GM21367 (cell line): ENCODE data around the gene CDH19.

Experiments used
- ATAC-seq: cut with Tn5 transposase; IDR thresholded peaks from one replicate; pipeline ENCODE4 v1.9.1; 2021; ENCODE audit not compliant: unreplicated experiment

Gene CDH19

DNA sequence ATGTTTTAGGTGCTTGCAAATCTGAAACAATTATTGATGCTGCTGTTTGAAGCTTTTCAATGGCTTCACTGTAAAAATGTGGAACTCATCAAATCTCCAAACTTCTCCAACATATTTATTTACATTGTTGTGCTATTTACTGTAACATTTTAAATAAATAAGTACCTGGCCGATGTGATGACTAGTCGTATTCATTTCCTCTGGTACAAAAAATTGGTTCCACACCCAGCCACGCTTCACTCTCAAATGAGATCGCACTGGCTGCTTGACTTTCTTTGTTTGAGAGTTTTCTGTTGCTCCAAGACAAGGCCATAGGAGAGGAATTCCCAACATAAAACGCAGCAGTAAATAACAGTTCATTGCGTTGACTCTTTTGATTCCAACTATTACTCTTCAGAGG lies 32.0 kb downstream of the CDH19 start:
- no peak for ATAC-seq

DNA sequence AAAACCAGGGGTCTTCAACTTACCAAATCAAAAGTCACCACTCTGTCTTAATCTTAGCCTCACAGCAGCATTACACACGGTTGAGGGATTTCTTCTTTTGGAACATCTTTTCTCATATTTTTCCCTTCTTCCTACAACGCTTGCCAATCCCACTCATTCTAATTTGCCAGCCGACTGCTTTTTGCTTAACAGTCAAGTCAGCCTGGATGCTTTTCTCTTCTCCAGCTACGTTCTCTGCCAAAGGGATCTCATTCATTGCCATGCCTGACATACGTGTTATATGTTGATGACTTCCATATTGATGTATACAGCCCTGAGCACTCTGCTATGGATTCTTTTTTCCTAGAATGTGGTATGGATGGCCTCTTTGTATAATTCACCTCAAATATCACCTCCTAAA lies 37.3 kb downstream of the CDH19 start:
- ATAC-seq, result no peak

DNA sequence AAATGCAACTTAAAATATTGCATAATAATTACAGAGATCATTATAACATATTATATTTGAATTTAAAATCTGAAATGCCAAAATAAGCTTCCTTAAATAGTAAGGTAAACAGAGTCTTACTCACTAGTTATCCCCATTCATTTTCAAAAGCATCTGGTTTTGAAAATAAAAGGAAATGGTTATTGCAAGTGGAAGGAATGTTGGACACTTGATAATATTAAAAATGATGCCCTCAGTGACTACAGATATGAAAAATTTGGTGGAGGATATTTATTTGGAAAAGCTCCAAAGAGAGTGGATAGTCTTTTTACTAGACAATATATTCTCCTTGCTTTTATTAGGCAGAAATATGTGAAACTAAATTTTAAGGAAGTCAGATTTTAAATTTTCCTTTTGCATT lies 39.7 kb downstream of the CDH19 start:
- no peak for ATAC-seq

DNA sequence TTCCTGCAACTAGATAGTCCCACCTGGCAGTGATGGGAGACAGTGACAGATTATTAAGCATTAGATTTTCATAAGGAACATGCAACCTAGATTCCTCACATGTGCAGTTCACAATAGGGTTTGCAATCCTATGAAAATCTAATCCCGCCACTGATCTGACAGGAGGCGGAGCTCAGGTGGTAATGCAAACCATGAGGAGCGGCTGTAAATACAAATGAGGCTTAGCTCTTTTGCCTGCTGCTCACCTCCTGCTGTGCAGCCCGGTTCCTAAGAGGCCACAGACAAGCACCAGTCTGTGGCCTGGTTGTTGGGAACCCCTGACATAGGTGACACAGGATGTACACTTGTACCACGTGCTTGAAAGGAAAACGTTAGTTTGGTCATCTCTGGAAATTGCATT lies 41.6 kb downstream of the CDH19 start:
- no peak for ATAC-seq

DNA sequence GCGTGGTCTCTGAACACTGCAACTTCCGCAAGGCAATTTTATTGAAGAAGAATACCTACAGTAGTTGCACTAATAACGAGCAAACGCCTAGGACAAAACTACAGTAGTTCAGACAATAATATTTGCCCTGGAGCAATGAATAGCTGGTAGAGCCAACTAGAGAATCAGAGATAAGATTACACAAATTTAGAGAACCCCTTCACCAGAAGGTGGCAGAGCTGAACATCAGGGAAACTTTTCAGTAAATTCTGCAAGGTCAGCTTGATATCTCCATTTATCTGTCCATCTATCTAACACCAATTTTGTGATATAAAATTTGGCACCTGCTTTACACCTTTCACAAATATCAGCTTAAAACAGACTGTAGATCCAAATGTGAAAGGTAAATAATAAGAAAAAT lies 43.8 kb downstream of the CDH19 start:
- ATAC-seq, result no peak

DNA sequence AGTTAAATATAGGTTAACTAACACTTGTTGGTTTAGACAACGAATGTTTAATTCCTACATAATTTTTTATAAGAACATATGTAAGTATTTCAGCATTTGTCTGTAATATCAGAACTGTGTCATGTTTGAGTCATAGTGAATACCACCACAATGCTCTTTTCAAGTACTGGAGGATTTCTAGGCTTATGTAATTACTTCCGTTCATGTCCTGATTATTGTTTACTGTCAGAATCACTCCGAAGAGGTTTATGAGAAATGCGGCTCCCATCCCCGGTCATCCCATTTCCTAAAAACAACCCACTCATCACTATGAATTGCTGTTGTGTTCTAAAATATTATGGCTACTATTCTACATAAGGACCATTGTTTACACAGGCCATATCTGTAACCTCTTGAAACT lies 45.1 kb downstream of the CDH19 start:
- ATAC-seq, result no peak

DNA sequence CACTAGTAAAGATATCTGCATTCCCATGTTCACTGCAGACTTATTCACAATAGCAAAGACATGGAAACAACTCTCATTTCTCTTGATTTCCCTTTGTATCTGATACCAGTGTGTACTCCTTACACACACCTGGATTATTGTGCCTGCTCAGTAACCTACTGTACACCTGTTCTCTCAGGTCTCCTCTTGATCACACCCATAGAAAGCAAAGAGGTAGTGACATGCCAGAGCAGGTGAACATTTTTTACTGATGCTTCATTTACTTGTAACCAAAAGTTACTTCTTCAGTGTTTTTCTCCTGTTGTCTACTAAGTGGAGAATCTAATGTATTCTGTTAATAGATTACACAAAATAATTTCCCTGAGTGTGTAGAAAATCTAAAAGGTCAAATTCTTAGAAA lies 46.8 kb downstream of the CDH19 start:
- no peak for ATAC-seq

DNA sequence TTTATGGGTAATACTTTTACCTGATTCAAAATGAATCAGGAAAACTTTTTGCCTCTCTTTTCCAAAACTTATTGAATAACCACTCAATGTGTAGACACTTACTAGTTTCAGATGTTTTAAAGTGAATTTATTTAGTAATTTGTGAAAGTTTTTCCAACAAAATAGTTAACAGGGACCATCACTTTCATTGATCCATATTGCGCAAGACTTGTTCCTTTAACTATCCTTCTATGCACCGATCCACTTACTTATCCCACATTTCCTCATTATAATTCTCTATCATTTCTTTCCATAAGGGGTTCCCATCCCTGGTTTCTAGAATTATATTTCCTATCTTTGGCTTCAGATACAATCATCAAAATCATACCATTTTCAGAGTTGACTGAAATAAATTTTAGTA lies 48.3 kb downstream of the CDH19 start:
- no peak for ATAC-seq

DNA sequence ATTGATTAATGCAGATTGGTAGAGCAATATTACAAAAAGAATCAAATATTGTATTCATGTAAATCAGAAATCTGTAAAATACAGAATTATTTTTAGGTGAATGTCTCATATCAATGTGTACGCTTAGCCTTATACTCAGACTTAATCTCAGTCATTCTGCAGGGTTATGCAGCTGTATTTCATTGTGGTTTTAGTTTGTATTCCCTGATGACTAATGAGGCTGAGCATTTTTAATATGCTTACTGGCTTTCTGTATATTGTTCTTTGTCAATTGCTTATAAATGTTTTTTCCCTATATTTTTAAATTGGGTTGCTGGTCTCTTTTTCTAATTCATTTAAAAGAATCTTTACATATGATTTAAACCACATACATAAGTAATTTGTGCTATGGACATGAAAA lies 50.1 kb downstream of the CDH19 start:
- no peak for ATAC-seq

DNA sequence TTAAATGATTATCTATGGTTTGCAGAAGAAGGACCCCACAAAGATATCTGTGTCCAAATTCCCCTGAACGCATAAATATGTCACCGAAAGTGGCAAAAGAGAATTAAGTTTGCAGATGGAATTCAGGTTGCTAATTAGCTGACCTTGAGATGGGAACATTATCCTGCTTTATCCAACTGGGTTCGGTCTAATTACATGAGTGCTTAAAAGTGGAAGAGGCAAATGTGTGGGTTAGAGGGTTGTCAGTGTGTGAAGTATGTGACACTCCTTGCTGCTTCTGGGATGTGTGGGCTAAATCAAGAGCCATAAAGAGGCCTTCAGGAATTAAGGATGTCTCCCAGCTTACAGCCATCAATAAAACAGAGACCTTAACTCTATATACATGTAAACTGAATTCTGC lies 53.5 kb downstream of the CDH19 start:
- ATAC-seq, result no peak

DNA sequence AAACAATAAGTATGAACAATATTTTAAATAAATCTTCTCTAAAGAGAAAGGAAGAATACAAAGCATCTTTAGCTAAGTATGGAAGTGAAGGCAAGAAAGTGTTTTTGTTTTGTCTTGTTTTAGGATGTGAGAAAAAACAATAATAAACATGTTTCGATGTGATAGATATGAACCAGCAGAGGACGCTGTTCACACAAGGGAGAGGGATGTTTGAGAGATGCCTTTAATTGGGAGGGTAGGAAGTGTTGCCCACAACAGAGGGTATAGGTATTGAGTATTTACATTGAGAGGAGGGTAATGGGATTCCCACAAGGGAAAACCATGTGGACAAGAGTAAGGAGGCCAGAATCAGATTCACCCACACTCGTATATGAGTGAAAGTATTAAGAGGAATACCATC lies 55.1 kb downstream of the CDH19 start:
- no peak for ATAC-seq

DNA sequence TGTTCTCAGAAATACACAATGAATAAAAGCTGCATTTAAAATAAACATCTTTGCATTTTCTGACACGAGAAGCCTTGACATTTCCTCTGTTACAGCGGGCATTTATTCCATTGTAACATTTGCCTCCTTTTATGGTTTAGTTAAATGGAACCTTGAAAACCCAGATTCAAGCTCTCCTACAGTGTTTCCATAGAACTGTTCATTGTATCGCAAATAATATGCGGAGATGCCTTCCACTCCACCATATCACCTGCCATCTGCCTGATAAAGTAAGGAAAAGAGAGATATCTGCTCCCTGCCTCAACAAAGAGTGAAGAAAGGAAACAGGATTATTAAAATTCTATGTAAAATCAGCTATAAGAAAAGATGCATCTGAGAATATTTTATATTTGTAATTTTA lies 69.8 kb downstream of the CDH19 start:
- no peak for ATAC-seq

DNA sequence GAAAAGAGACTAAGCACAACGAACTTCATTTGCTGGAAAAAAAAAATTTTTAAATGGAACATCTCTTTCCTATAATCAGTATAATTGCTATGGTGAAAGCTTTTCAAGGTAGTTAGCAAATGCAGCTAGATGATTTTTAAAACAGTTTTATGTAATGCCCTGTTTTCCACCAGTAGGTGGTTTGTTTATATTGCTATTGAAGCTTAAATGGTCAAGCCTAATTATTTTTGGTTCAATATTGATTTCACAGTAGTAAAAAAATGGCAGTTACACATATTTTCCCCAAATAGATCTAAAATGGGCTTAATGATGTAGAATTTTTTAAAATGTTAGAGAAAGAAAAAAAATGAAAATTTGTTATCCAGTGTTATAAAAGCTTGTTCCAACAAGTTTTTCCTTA lies 70.2 kb downstream of the CDH19 start:
- ATAC-seq, result no peak

DNA sequence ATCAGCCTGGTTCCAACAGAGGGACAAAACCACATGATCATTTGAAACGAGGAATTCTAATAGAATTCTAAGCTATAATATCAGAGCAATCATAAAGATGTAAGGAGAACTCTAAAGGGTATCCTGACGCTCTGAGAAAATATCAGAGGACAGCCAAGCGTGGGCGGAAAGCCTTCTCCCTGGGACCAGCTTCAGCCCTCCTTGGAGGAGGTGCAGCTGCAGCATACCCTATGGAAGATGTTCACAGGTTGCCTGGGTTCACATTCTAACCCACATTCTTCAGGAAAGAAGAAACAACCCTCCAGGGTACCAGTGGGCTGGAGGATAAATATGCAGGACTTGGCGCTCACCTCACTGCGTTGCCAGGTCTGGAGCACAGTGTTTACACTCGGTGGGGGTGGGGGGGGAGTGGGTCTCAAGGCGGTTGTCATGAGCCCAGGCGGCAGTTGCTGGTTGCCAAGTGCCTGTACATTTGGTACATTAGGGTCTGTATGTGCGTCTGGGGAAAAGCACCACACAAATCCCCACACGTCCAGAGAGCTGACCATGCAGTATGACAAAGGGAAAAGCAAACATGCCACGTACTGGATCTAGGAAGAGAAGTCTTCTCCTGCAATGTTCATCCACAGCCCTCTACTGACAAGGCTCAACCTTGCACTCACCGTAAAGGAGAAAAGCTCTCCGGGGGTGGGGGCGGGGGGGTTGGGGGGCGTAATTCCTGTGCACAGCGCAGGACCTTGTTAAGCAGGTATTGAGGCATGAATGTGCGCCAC lies 80.5 kb downstream of the CDH19 start:
- ATAC-seq, result no peak

DNA sequence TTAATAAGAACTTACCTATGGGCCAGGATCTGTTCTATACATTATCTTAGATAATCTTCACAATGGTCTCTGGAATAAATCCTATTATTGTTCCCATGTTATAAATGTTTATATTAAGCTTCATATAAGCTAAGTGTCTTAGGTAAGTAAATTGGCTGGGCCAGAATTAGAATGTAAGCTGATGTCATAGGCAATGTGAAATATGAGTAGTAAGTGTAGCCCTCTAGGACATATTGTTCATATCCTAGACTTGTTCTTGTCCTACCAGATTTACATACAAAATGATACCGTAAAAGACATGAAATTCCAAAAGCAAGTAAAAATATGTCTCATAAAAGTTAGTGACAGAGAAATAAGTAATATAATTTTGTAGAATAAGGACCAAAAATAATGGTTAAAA lies 89.9 kb downstream of the CDH19 start:
- no peak for ATAC-seq

DNA sequence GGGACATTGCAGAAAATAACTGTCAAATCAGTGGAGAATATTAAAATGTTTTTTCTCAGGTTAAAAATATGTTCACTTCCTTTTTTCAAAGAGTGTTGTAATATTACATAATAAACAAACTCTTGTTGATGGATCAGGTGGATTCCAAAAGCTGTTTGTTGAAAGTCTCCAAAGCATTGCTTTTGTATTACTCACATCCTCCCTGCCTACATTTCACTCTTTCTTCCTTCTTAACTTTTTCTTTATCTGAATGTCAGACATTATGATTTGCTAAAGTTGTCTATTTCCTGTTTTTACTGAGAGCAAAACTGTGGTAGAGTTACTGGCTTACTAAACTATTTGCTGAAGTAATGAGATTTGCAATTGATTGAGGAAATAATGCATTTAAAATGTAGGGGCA lies 92.1 kb downstream of the CDH19 start:
- ATAC-seq, result no peak

DNA sequence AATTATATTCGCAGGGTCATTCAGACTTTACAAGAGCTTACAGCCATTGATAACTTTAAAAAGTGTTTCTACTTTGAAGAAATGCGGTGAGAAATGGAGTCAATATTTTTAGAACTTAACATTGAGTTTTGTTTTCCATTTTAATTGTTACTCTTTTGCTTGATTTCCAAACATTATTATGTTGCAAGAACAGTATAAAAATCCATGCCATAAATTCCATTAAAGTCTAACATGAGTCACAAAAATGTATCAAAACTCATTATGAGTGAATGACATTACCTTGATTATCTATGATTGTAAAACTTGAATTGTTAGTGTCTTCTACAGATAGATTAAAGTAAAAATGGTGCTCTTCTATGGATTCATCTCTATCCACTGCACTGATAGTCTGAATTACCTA lies 92.6 kb downstream of the CDH19 start:
- ATAC-seq, result no peak

DNA sequence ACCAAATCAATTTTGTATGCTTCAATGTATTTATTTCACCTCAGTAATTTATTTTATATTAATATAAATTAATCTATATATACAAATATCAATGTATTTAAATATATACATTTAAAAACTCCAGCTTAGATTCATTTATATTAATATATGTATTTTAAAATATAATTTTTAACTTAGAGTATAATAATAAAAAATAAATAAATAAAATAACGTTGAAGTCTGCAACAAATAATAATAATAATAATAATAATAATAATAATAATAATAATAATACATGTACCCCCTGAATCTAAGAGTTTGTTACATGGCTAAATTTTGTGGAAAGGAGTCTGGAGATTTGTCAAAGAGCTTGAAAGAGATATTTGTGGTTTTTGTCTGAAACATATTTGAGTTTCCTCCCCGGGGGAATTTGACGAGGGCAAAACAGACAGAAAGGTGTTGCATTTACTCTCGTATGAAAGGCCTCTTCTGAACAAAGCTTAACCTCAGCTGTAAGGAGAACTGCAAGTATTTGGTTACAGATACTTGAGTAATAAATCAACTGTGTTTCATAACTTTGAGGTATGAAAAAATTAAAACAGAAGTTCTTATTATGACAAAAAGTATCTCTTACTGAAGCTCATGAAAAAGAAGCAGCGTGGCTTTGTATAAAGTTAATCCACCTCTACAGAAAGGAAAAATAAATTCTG lies 93.4 kb downstream of the CDH19 start:
- ATAC-seq, result no peak

DNA sequence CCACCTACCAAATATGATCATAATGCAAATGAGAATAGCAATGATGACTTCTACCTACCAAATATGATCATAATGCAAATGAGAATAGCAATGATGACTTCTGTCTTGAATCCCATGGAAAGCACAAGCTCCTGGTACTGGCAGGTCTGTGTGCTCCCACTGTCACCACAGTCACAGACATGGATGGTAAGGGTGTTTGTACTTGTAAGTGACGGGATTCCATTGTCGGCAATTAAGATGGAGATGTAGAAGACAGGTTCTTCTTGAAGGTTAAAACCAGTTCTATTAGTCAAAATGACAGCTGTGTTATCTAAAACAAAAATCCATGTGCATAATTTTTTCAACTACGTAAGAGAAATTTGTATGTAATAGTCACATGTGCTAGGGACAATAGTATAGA lies 95.0 kb downstream of the CDH19 start:
- no peak for ATAC-seq

DNA sequence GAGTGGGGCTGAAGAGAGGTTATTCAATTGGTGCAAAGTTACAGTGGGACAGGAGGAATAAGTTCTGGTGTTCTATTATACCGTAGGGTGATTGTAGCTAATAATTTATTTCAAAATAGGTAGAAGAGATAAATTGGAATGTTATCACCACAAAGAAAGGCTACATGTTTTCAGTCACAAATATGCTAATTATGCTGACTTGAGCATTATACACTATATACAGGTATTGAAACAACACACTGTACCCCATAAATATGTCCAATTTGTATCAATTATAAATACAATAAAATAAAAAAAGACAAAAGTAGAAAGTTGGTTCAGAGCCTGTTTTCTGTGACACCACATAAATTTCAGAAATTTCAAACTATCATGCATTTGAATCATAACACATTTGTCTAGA lies 97.7 kb downstream of the CDH19 start:
- ATAC-seq, result no peak

DNA sequence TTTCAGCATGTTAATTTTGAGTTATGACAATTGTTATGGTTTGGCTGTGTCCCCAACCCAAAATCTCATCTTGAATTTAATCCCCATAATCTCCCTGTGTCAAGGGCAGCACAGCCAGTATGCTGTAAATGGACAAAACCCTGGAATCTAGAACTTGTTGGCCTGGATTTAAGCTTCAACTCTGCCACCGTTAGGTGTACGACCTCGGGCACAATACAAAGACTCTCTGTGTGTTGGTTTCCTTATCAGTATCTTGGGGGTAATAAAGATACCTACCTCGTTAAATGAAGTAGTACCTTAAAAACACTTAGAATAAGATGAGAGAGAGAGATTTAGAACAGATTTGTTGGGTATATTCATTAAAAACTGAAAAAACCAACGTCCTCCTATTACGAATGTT lies 106.5 kb downstream of the CDH19 start:
- ATAC-seq, result no peak

DNA sequence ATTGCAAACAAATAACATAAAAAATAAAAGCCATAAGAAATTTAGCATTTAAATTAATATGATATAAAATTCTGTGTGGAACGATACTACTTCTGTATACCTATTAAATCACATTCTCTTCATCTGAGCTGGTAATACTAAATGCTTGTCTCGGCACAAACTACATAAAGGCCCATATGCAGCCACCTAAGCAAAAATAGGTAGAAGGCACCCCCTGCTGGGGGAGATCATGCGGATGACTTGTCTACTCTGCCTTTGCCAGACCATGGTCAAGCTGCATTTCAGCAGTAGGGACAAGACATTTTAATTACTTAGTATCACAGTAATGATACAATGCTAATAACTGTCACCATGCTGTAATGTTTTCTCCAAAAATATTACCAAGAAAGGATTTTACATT lies 108.0 kb downstream of the CDH19 start:
- ATAC-seq, result no peak

DNA sequence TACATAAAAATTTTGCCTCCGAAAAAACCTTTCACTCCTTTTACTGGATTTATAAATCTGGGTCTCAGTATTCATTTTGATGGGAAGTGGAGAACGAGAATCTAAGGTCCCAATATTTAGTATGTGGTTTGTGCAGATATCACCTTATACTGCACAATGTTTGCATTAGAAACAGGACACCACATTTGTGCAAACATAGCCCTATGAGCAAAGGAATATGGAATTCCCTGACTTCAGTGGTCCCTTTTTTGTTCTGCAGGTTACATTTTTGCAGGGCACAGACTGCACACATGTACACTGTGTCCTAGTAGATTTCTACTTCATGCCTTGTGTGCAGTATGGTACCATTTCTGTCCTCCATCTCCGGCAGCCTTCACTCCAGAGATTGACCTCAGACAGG lies 130.0 kb downstream of the CDH19 start:
- no peak for ATAC-seq
